AG09309 (cell line): ENCODE results near the gene GPR18.
"Not testable (repeated sequence)": the region's sequence is repeated elsewhere in the genome, so short reads cannot be mapped to it uniquely, and the experiment has no call there.

ENCODE experiments used
- DNase-seq: peaks from one replicate; pipeline ENCODE4 v3.0.0-alpha.2; 2010; ENCODE audit warnings: low read depth
- H3K4me3 ChIP-seq: 2 replicates; pipeline ENCODE4 v1.5.1; 2011; ENCODE audit warnings: mild to moderate bottlenecking, low read depth, low read length, moderate library complexity; ENCODE audit not compliant: control insufficient read depth
- CTCF ChIP-seq: IDR thresholded peaks from 2 replicates; pipeline ENCODE4 v1.5.1; 2011; ENCODE audit warnings: mild to moderate bottlenecking, low read depth, low read length, inconsistent platforms; ENCODE audit not compliant: insufficient read depth, control insufficient read depth; ENCODE audit errors: missing control alignments

Gene GPR18

GRCh38 chr13:99250982-99251825, 7.0 kb downstream of the GPR18 start:
- DNase-seq = no peak
- TF ChIP-seq CTCF = no peak
- H3K4me3 ChIP-seq = no peak overlapping the region

DNA sequence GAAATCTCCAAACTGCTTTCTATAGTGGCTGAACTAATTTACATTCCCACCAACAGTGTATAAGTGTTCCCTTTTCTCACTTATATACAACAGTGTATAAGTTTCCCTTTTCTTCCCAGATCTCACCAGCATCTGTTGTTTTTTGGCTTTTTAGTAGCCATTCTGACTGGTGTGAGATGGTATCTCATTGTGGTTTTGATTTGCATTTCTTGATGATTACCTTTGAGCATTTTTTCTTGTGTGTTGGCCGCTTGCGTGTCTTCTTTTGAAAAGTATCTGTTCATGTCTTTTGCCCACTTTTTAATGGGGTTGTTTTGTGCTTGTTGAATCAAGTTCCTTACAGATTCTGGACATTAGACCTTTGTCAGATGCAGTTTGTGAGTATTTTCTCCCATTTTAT, 8.6 kb downstream of the GPR18 start:
- H3K4me3 ChIP-seq, DNase-seq: not testable (repeated sequence)

GRCh38 chr13:99249178-99249577, 9.0 kb downstream of the GPR18 start:
- H3K4me3 ChIP-seq, DNase-seq: not testable (repeated sequence)

DNA sequence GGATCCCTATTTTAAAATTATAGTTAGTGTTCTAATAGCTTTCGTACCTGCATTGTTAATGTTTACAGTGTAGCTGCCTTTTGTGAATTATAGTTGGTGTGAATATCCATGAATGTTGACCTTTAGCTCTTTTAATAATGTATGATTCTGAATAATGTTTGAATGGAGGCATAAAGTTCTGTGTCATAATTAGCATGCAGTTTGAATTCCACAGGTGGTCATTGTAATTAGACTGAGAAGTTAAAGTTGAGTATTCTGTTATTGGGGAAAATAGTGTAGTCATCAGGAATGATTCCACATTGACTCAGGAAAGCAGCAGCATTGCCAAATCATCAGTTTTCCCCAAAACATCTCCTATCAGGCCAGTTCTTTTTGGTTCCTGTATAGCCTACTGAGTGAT, 12.1 kb downstream of the GPR18 start:
- no peak for DNase-seq
- no peak for TF ChIP-seq CTCF
- H3K4me3 ChIP-seq = no peak overlapping the region

- no peak for TF ChIP-seq CTCF
- DNase-seq = no peak
- H3K4me3 ChIP-seq = no peak overlapping the region
Measured at GRCh38 chr13:99237981-99238662, 20.1 kb downstream of the GPR18 start.

GRCh38 chr13:99231721-99232120, 26.5 kb downstream of the GPR18 start:
- DNase-seq = no peak
- no peak overlapping the region for H3K4me3 ChIP-seq
- TF ChIP-seq CTCF = no peak

GRCh38 chr13:99230991-99231390, 27.2 kb downstream of the GPR18 start:
- no peak for TF ChIP-seq CTCF
- no peak for DNase-seq

GRCh38 chr13:99230588-99230987, 27.6 kb downstream of the GPR18 start:
- not testable (repeated sequence) for DNase-seq, H3K4me3 ChIP-seq

More at GRCh38 chr13:99230991-99231390, 27.2 kb downstream of the GPR18 start:
- no peak overlapping the region for H3K4me3 ChIP-seq
